CD8-positive, alpha-beta memory T cell (primary cell): ENCODE results near the gene PLEKHA6. TPM values are rescaled to one million over a fixed set of nuclear protein-coding genes. Genes with fewer than 3 reads are reported as not detected.

Experiments
- CTCF ChIA-PET: fragments of 350-600 bp; sonication (Branson Sonifier 250); formaldehyde crosslinking; loops from one replicate; lab custom pipeline; 2021; ENCODE audit warnings: antibody characterized with exemption; lab: Charles Lee
- POLR2A ChIA-PET: fragments of 350-600 bp; sonication (Branson Sonifier 250); formaldehyde crosslinking; loops from one replicate; lab custom pipeline; 2021; ENCODE audit warnings: antibody characterized with exemption; lab: Charles Lee
- DNase-seq, 5 donors: peaks; one replicate each; pipeline versions ENCODE4 v3.0.0 to v3.0.0-alpha.2; 2020 to 2022; ENCODE audit warnings: mixed read lengths in 1 of 5
- H3K27ac ChIP-seq: one replicate; pipeline ENCODE4 v1.7.0; 2013; ENCODE audit warnings: low read depth, mild to moderate bottlenecking, low read length, moderate library complexity
- H3K27me3 ChIP-seq: 2 replicates; pipeline ENCODE4 v1.7.0; 2013; ENCODE audit warnings: low read length, mild to moderate bottlenecking; ENCODE audit not compliant: insufficient read depth, poor library complexity, severe bottlenecking
- H3K36me3 ChIP-seq: 2 replicates; pipeline ENCODE4 v1.7.0; 2013; ENCODE audit warnings: mild to moderate bottlenecking, low read length, moderate library complexity; ENCODE audit not compliant: insufficient read depth
- H3K4me1 ChIP-seq: 2 replicates; pipeline ENCODE4 v1.7.0; 2013; ENCODE audit warnings: mild to moderate bottlenecking, low read length, moderate library complexity; ENCODE audit not compliant: insufficient read depth
- H3K4me3 ChIP-seq: 2 replicates; pipeline ENCODE4 v1.7.0; 2013; ENCODE audit warnings: mild to moderate bottlenecking, low read length
- H3K9me3 ChIP-seq: 2 replicates; pipeline ENCODE4 v1.7.0; 2013; ENCODE audit warnings: mild to moderate bottlenecking, low read length
- H3K27ac Mint-ChIP-seq, 8 donors: one replicate each; pipeline ENCODE4 v1.8.0; 2020 to 2021; ENCODE audit warnings: mixed read lengths in 8 of 8, mild to moderate bottlenecking in 6 of 8, inconsistent platforms in 3 of 8, moderate library complexity in 3 of 8
- H3K27me3 Mint-ChIP-seq, 2 donors: one replicate each; pipeline ENCODE4 v1.8.0; 2020 to 2021; ENCODE audit warnings: mixed read lengths in 2 of 2, mild to moderate bottlenecking in 1 of 2, moderate library complexity in 1 of 2
- H3K36me3 Mint-ChIP-seq, 3 donors: one replicate each; pipeline ENCODE4 v1.8.0; 2020 to 2021; ENCODE audit warnings: mixed read lengths in 3 of 3, inconsistent platforms in 1 of 3, mild to moderate bottlenecking in 1 of 3
- H3K4me1 Mint-ChIP-seq, 3 donors: one replicate each; pipeline ENCODE4 v1.8.0; 2020 to 2021; ENCODE audit warnings: mixed read lengths in 3 of 3, inconsistent platforms in 1 of 3, mild to moderate bottlenecking in 1 of 3
- H3K4me3 Mint-ChIP-seq, 7 donors: one replicate each; pipeline ENCODE4 v1.8.0; 2020 to 2021; ENCODE audit warnings: mixed read lengths in 7 of 7, mild to moderate bottlenecking in 6 of 7, moderate library complexity in 4 of 7, inconsistent platforms in 2 of 7
- H3K9me3 Mint-ChIP-seq, 5 donors: one replicate each; pipeline ENCODE4 v1.8.0; 2020 to 2022; ENCODE audit warnings: mixed read lengths in 5 of 5, mild to moderate bottlenecking in 3 of 5, moderate library complexity in 2 of 5, inconsistent platforms in 1 of 5
- polyA plus RNA-seq: library from polyadenylated mRNA; unstranded; fragments of 300-500 nt; fragmentation: Illumina TruSeq; gene quantifications from one replicate; pipeline ENCODE4 v1.2.3, GENCODE V29; 2021
- total RNA-seq, 2 experiments: library from RNA; stranded (reverse); gene quantifications; one replicate each; pipeline ENCODE4 v1.2.3, GENCODE V29; 2021

Gene PLEKHA6
- total and polyA plus RNA-seq, 3 experiments from 2014 or later, result 0.09 to 0.13 TPM; not detected in 1

DNA sequence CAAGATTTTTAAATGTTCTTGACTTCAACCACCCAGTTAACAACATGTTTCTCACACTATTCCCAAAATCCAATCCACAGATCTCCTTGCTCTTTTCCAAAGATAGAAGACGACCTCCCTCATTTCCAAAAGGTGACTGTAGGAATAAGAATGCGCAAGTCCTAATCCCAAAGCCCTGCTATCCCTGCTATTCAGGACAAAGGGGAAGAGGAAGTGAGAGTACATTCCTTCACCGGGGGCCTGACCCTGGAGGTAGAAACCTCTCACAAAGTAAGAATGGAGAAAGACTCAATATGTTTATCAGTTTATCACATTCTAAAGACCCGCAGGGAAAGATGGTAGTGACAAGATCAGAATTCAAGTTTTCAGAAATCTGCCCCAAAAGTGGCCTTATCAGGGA lies 55.7 kb downstream of the PLEKHA6 start:
- no peak overlapping the region for H3K27ac ChIP-seq
- DNase-seq, result no peak
- Mint-ChIP-seq H3K9me3 (no peaks in the 10 kb centered on the region), H3K27me3 (peaks cover 18 to 48% of the 10 kb centered on the region in 2 donors), H3K4me3 (no peak overlapping the region), H3K4me1 (no peaks in the 10 kb centered on the region), H3K36me3 (peaks cover 0 to 2% (median 0%) of the 10 kb centered on the region in 3 donors), H3K27ac (no peak overlapping the region)
- POLR2A ChIA-PET, result no interaction called here
- no peaks in the 10 kb centered on the region for H3K4me1 ChIP-seq
- no peaks in the 10 kb centered on the region for H3K9me3 ChIP-seq
- H3K4me3 ChIP-seq, result no peak overlapping the region
- H3K27me3 ChIP-seq, result no peaks in the 10 kb centered on the region
- CTCF ChIA-PET, result no interaction called here
- H3K36me3 ChIP-seq, result no peaks in the 10 kb centered on the region

DNA sequence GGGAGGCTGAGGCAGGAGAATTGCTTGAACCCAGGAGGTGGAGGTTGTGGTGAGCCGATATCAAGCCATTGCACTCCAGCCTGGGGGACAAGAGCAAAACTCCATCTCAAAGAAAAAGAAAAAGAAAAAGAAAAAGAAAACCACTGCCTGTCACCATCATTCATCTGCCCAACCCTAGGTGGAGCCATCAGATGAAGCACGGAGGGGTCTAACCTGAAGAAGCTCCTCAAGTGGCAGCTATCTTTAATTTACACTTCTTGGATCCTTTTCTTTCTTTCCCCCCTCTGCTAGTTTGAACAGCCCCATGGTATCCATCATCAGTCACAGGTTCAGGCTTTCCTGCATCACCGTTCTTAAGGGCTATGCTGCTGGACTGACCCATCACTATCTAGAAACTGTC lies 57.0 kb downstream of the PLEKHA6 start:
- H3K36me3 Mint-ChIP-seq, result peaks cover 0 to 2% (median 0%) of the 10 kb centered on the region in 3 donors
- H3K27me3 ChIP-seq, result no peaks in the 10 kb centered on the region
- H3K4me3 Mint-ChIP-seq, result no peak overlapping the region
- H3K27ac Mint-ChIP-seq, result no peak overlapping the region
- no peaks in the 10 kb centered on the region for H3K9me3 ChIP-seq
- no peaks in the 10 kb centered on the region for H3K4me1 Mint-ChIP-seq
- CTCF ChIA-PET, result no interaction called here
- POLR2A ChIA-PET, result no interaction called here
- H3K4me1 ChIP-seq, result no peaks in the 10 kb centered on the region
- no peak for DNase-seq
- no peaks in the 10 kb centered on the region for H3K36me3 ChIP-seq
- no peaks in the 10 kb centered on the region for H3K9me3 Mint-ChIP-seq
- peaks cover 14 to 51% of the 10 kb centered on the region in 2 donors for H3K27me3 Mint-ChIP-seq
- no peak overlapping the region for H3K27ac ChIP-seq
- no peak overlapping the region for H3K4me3 ChIP-seq

DNA sequence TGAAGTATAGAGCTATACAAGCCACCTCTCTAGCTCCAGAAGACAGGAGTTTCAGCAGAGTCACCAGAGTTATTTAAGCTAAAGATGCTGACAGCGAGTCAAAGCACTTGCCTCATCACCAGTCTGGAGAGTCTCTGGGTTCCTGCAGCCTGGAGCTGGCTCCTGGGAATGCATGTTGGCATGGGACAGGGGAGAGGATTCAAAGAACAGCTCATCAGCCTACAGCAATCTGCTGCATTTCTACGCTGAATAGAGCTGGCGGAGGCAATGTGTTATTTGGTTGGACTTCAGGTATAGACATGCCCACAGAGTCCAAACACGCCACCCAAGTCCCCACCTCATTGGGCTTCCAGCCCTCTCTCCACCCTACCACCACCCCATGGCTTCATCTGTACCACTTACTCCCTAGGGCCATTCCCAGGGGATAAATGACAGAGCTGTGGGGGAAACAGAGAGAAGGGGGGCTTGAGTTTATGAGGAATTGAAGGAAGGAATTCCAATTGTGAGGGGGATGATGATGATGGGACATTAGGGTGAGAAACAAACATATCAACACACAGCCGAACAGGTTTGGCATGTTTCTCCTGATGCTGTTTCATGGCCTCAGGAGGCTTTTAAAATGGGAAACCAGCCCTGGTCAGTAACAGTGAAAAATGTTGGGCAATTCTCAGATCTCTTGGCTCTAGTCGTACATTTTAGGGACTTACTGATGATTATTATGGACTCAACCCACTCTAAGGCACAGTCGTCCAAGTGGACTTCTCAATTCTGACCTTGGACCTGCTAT lies 58.4 kb downstream of the PLEKHA6 start:
- Histone ChIP-seq H3K4me3 (no peak overlapping the region), H3K4me1 (no peaks in the 10 kb centered on the region), H3K36me3 (no peaks in the 10 kb centered on the region), H3K27ac (no peak overlapping the region), H3K9me3 (no peaks in the 10 kb centered on the region), H3K27me3 (no peaks in the 10 kb centered on the region)
- DNase-seq, result no peak
- H3K27ac Mint-ChIP-seq, result no peak overlapping the region
- POLR2A ChIA-PET, result no interaction called here
- H3K4me3 Mint-ChIP-seq, result no peak overlapping the region
- H3K36me3 Mint-ChIP-seq, result peaks cover 0 to 2% (median 0%) of the 10 kb centered on the region in 3 donors
- H3K4me1 Mint-ChIP-seq, result no peaks in the 10 kb centered on the region
- no peaks in the 10 kb centered on the region for H3K9me3 Mint-ChIP-seq
- CTCF ChIA-PET, result no interaction called here
- H3K27me3 Mint-ChIP-seq, result peaks cover 6 to 53% of the 10 kb centered on the region in 2 donors

DNA sequence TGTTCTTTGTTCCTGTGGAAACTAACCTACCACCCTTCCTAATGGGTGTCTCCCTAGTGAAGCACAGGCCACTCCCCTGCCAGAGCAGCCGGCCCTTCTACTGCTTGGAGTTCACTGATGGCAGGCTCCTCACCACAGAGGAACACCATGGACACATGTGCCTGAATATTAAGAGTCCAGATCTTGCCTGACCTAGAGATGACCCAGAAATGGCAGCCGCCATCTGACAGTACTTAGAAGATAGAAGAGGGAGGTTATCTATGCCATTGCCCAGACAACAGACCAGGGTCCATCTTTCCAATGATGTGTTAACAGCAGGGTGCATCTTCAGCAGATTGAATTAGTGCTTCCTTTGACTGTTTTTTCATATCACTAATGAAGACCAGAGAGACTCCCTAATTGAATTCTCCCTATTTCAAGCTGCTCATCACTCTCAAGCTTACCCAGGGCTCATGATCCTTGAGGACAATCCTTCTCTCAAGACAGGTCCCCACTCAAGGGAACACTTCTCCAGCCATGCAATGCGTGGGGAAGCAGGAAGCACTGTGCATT lies 59.8 kb downstream of the PLEKHA6 start:
- Histone ChIP-seq H3K9me3 (no peaks in the 10 kb centered on the region), H3K27me3 (no peaks in the 10 kb centered on the region), H3K27ac (no peak overlapping the region), H3K36me3 (no peaks in the 10 kb centered on the region), H3K4me3 (no peak overlapping the region), H3K4me1 (no peaks in the 10 kb centered on the region)
- Mint-ChIP-seq H3K4me1 (no peaks in the 10 kb centered on the region), H3K27me3 (peaks cover 2 to 57% of the 10 kb centered on the region in 2 donors), H3K9me3 (no peaks in the 10 kb centered on the region), H3K4me3 (no peak overlapping the region), H3K36me3 (no peaks in the 10 kb centered on the region), H3K27ac (no peak overlapping the region)
- CTCF ChIA-PET, result no interaction called here
- DNase-seq, result no peak
- POLR2A ChIA-PET, result no interaction called here

DNA sequence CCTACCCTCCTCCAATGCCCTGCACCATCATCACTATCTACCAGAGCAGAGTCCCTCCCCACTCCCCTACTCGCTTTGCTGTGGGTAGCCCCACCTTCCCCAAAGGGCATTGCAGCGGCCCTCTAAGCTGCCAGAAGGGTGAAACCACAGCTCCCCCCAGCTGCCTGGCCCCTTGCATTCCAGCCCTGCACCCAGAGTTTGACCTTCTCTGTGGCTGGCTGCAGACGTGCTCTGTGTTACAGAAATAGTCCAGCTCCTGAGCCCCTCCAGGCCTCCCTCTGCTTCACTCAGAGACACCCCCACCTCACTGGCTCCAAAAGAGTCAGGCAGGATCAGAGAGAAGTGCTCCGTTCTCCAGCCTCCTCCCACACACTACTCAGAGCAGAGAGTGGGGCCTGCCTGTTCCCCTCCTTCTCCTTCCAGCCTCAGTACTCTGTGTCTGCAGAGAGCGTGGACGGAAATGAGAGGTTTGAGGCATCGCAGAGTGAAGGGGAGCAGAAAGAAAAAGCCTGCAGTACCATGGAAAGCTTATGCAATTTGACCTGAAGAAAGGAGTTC lies 63.2 kb downstream of the PLEKHA6 start:
- Histone ChIP-seq H3K4me3 (no peak overlapping the region), H3K27ac (no peak overlapping the region), H3K9me3 (no peaks in the 10 kb centered on the region), H3K27me3 (peaks cover 4% of the 10 kb centered on the region), H3K4me1 (no peaks in the 10 kb centered on the region), H3K36me3 (no peaks in the 10 kb centered on the region)
- Mint-ChIP-seq H3K4me3 (peak overlapping the region in 1 of 7 donors; percentile 11), H3K4me1 (no peaks in the 10 kb centered on the region), H3K9me3 (no peaks in the 10 kb centered on the region), H3K36me3 (no peaks in the 10 kb centered on the region), H3K27ac (peak overlapping the region in 1 of 8 donors; percentile 9), H3K27me3 (peaks cover 8 to 69% of the 10 kb centered on the region in 2 donors)
- no peak for DNase-seq
- ChIA-PET CTCF (interaction anchor here (1.3 kb wide), 1 partner anchor 38 kb away, joined by 3 read pairs; no protein-coding TSS in a partner anchor), POLR2A (no interaction called here)

DNA sequence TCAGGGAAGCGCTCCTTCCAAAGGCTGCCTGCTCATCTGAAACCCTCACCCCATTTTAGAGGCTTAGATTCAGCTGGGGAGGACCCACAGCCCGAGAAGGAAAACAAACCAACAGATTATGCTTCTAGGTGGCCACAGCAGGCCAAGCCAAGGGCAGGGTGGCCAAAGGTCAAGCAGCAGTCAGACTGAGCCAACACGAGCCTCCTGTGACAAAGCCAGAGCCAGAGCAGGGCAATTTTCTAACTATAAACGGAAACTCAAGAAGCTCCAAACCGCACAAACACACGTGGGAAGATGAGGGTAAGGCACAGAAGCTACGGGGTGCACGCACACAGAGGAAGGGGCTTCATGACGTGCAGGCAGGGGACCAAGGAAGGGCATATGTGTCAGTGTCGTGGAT lies 64.1 kb downstream of the PLEKHA6 start:
- H3K27ac ChIP-seq, result no peak overlapping the region
- DNase-seq, result no peak
- CTCF ChIA-PET, result interaction anchor here (1.3 kb wide), 1 partner anchor 37 kb away, joined by 3 read pairs; no protein-coding TSS in a partner anchor
- Mint-ChIP-seq H3K36me3 (no peaks in the 10 kb centered on the region), H3K4me3 (peak overlapping the region in 1 of 7 donors; percentile 26), H3K27ac (peak overlapping the region in 1 of 8 donors; percentile 42), H3K9me3 (peaks cover 0 to 1% (median 0%) of the 10 kb centered on the region in 5 donors), H3K27me3 (peaks cover 8 to 71% of the 10 kb centered on the region in 2 donors), H3K4me1 (no peaks in the 10 kb centered on the region)
- no peaks in the 10 kb centered on the region for H3K4me1 ChIP-seq
- H3K4me3 ChIP-seq, result no peak overlapping the region
- POLR2A ChIA-PET, result no interaction called here
- peaks cover 4% of the 10 kb centered on the region for H3K27me3 ChIP-seq
- no peaks in the 10 kb centered on the region for H3K36me3 ChIP-seq
- H3K9me3 ChIP-seq, result no peaks in the 10 kb centered on the region

DNA sequence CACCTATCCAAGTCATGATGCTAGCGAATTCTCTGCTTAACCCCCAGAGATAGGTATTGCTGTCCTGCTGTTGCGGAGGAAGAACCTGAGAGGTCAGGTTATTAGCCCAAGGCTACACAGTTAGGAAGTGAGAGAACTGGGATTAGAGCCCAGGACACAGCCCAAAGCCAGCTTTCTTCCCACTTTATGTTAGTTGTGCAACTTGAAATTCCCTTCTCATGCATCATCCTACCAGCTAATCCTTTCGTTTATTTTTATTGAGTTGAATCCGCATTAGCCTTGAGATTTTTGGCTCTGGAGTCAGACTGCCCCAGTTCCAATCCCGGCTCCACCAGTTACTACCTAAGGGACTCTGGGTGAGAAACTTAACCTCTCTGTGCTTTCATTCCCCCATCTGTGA lies 65.4 kb downstream of the PLEKHA6 start:
- no peaks in the 10 kb centered on the region for H3K4me1 ChIP-seq
- peaks cover 12 to 74% of the 10 kb centered on the region in 2 donors for H3K27me3 Mint-ChIP-seq
- no peak overlapping the region for H3K4me3 Mint-ChIP-seq
- no peak for DNase-seq
- H3K36me3 Mint-ChIP-seq, result no peaks in the 10 kb centered on the region
- H3K9me3 Mint-ChIP-seq, result peaks cover 0 to 4% (median 0%) of the 10 kb centered on the region in 5 donors
- H3K27ac Mint-ChIP-seq, result no peak overlapping the region
- ChIA-PET POLR2A (no interaction called here), CTCF (no interaction called here)
- no peak overlapping the region for H3K27ac ChIP-seq
- H3K4me3 ChIP-seq, result no peak overlapping the region
- no peaks in the 10 kb centered on the region for H3K36me3 ChIP-seq
- peaks cover 4% of the 10 kb centered on the region for H3K27me3 ChIP-seq
- H3K4me1 Mint-ChIP-seq, result no peaks in the 10 kb centered on the region
- no peaks in the 10 kb centered on the region for H3K9me3 ChIP-seq
